ENCODE data around the gene KLHL21. TPM values are rescaled to one million over a fixed set of nuclear protein-coding genes. Genes with fewer than 3 reads are reported as not detected.

KLHL21 gene
- total and polyA plus RNA-seq, 9 of the 15 experiments (the other 6 are each of a cell fraction or from before 2014, with no cell fraction given): 2.1 to 42.1 (median 17.5) TPM

GRCh38 chr1:6603915-6604558, 1.4 kb upstream of the KLHL21 start (continued):
- TF ChIP-seq, protein P1, sequence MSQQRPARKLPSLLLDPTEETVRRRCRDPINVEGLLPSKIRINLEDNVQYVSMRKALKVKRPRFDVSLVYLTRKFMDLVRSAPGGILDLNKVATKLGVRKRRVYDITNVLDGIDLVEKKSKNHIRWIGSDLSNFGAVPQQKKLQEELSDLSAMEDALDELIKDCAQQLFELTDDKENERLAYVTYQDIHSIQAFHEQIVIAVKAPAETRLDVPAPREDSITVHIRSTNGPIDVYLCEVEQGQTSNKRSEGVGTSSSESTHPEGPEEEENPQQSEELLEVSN (IDR thresholded peaks at IDR 0.05; ENCODE audit: borderline replicate concordance in 1 of 2, extremely low read depth in 1 of 2, insufficient read depth in 1 of 2, insufficient read length in 1 of 2, low read depth in 1 of 2, low read length in 1 of 2, poor library complexity in 1 of 2, severe bottlenecking in 1 of 2): peak; percentile 88 to 89
- TF ChIP-seq CREM (IDR thresholded peaks at IDR 0.05; ENCODE audit: low read depth): 0 out of 2 replicates have a peak, but pooled peaks have one; percentile 47
- TF ChIP-seq ZNF197 (CRISPR knock-in tag; IDR thresholded peaks at IDR 0.05; ENCODE audit: low read depth): peak; percentile 80; the same call in 1 of the 2 replicates
- peak; percentile 84 for TF ChIP-seq CTCFL (IDR thresholded peaks at IDR 0.05; ENCODE audit: borderline replicate concordance, insufficient read depth, low read depth, low read length, poor library complexity, severe bottlenecking)
- 0 out of 2 replicates have a peak, but pooled peaks have one; percentile 38 for TF ChIP-seq HBP1 (CRISPR knock-in tag; IDR thresholded peaks at IDR 0.05)
- TF ChIP-seq ARNT (IDR thresholded peaks at IDR 0.05): 0 out of 4 replicates have a peak, but pooled peaks have one; percentile 20 to 58
- peak; percentile 29; the same call in 1 of the 2 replicates for TF ChIP-seq KLF10 (CRISPR knock-in tag; IDR thresholded peaks at IDR 0.05)
- TF ChIP-seq HDAC1 (IDR thresholded peaks at IDR 0.05): peak in 1 of 2 experiments; percentile 93; a peak in 2 of 4 replicates
- no peak for TF ChIP-seq KDM2B (CRISPR knock-in tag; IDR thresholded peaks at IDR 0.05)
- TF ChIP-seq GATAD2A (IDR thresholded peaks at IDR 0.05): peak; percentile 60; the same call in 1 of the 2 replicates
- TF ChIP-seq RAD21 (CRISPR knock-in tag; conservative IDR thresholded peaks at IDR 0.05 in 1 of 2, IDR thresholded peaks at IDR 0.05 in 1 of 2): peak in 1 of 2 experiments; percentile 44; a peak in 3 of 4 replicates
- TF ChIP-seq ZNF79 (CRISPR knock-in tag; IDR thresholded peaks at IDR 0.05; ENCODE audit: low read depth): peak; percentile 16; the same call in 1 of the 2 replicates
- peak; percentile 80; the same call in 1 of the 2 replicates for TF ChIP-seq ZNF57 (CRISPR knock-in tag; IDR thresholded peaks at IDR 0.05)
- TF ChIP-seq, protein P2, sequence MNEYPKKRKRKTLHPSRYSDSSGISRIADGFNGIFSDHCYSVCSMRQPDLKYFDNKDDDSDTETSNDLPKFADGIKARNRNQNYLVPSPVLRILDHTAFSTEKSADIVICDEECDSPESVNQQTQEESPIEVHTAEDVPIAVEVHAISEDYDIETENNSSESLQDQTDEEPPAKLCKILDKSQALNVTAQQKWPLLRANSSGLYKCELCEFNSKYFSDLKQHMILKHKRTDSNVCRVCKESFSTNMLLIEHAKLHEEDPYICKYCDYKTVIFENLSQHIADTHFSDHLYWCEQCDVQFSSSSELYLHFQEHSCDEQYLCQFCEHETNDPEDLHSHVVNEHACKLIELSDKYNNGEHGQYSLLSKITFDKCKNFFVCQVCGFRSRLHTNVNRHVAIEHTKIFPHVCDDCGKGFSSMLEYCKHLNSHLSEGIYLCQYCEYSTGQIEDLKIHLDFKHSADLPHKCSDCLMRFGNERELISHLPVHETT (CRISPR knock-in tag; conservative IDR thresholded peaks at IDR 0.05 in 1 of 2, IDR thresholded peaks at IDR 0.05 in 1 of 2): peak in 1 of 2 experiments; percentile 88; a peak in 2 of 4 replicates
- TF ChIP-seq RHOXF2B (CRISPR knock-in tag; conservative IDR thresholded peaks at IDR 0.05): 0 out of 2 replicates have a peak, but pooled peaks have one; percentile 38
- peak; percentile 10; the same call in 1 of the 2 replicates for TF ChIP-seq SUPT5H (IDR thresholded peaks at IDR 0.05)
- peak; percentile 77 for TF ChIP-seq CXXC5 (CRISPR knock-in tag; IDR thresholded peaks at IDR 0.05)
- peak; percentile 47; the same call in 1 of the 2 replicates for TF ChIP-seq STAG1 (CRISPR knock-in tag; IDR thresholded peaks at IDR 0.05; ENCODE audit: borderline replicate concordance)
- no peak for TF ChIP-seq DNMT1 (IDR thresholded peaks at IDR 0.05)
- 0 out of 2 replicates have a peak, but pooled peaks have one; percentile 31 for TF ChIP-seq GABPB1 (CRISPR knock-in tag; IDR thresholded peaks at IDR 0.05)
- peak; percentile 65 for TF ChIP-seq ZNF76 (CRISPR knock-in tag; IDR thresholded peaks at IDR 0.05; ENCODE audit: borderline replicate concordance)
